COLO668 (cell line): Measurements from ENCODE around the gene WASHC3.

Source experiments
- DNase-seq: peaks from one replicate; lab custom pipeline; 2025; ENCODE audit not compliant: unreplicated experiment; lab: John Stamatoyannopoulos, UW

The WASHC3 gene

DNA sequence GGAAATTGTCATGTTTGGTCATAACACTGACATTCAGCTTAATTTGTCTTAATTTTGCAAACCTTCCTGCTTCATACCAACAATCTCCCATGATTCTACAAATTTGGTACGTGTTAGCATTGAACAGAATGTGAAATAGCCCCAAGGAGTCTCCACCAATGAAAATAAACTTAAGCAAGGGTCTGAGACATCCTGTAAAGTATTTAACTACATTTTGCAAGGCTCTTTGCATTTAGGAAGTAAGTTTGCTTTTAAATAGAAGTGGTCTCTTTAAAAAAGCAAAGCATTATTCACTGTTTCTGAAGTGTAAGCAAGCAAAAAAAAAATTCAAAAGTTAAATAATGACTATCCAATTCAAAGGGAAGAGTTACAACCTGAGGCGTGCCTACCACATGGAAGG lies 79.9 kb downstream of the WASHC3 start:
- no peak for DNase-seq

DNA sequence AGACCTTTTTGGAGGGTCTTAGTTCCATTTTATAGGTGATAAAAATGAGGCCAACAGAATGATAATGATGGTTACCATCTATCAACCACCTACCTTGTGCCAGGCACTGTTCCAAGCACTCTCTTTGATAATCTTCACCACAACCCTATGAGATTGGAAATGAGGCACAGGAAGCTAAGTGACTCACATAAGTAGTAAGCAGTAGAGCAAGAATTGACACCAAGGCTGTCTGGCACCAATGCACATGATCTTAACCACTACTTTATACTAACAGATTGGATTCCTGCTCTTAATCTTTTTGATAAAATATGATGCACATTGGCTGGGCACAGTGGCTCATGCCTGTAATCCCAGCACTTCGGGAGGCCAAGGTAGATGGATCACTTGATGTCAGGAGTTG lies 93.0 kb downstream of the WASHC3 start:
- no peak for DNase-seq

DNA sequence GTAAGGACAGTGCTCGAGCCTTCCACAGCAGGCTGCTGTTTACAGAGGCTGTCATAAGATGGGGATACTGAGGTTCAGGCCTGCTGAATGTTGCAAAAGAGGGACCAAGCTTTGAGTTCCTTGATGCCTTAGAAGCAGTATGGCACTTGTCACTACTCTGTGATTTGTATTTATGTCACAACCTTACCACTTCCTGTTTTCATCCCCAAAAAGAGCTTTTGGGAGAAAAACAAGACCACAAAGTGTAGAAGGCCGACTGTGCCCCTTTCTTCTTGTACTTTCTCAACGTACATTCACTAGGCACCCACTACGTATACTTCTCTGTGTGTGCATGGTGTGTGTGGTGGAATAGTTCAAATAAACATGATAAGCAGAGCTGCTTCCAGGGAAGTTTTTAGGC lies 94.3 kb downstream of the WASHC3 start:
- DNase-seq, result no peak

DNA sequence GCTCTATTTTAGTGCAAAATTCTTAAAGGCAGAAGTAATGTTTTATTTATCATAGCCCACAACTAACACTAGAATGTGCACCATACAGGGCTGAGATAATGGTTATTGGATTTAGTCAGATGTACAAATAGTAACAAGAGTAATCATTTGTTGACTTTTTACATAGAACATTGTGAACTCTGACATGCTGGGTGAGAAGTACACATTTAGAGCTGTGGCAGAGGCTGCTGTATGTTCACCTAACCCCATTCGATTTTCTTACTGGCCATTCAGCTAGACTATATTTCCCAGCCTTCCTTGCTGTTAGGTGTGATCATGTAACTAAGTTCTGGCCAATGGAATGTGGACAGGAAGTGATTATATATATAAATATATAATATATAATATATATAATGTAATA lies 95.3 kb downstream of the WASHC3 start:
- DNase-seq, result no peak

DNA sequence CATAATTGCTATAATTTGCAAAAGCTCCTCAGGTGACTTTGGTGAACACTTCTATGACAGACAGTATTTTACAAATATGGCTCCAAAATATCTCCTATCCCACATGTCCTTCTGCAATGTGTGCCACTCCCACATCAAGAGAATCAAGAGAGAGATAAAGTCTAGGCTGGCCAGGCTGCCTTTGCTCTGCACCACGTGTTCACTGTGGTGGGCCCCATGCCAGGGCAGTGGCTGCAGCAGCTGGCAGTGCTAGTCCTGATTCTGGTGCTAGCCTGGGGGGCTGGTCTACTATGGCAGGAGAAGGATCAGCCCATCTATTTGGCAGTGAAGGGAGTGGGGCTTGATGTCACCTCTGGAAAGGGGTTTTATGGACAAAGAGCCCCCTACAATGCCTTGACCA lies 98.1 kb downstream of the WASHC3 start:
- no peak for DNase-seq
